HG03280 (cell line): ENCODE results near the gene DOK6.
"Not testable (repeated sequence)": the region's sequence is repeated elsewhere in the genome, so short reads cannot be mapped to it uniquely, and the experiment has no call there.

Source experiments
- ATAC-seq: cut with Tn5 transposase; IDR thresholded peaks from one replicate; pipeline ENCODE4 v1.9.1; 2021; ENCODE audit warnings: mild to moderate bottlenecking, moderate library complexity; ENCODE audit not compliant: unreplicated experiment

DOK6 gene

GRCh38 chr18:69845593-69846506 is 445.2 kb downstream of the DOK6 start:
- ATAC-seq, result no peak

- ATAC-seq, result no peak
Observed at GRCh38 chr18:69853051-69853450, 452.4 kb downstream of the DOK6 start.

- no peak for ATAC-seq
Observed at GRCh38 chr18:69854455-69854854, 453.8 kb downstream of the DOK6 start.

- no peak for ATAC-seq
Observed at GRCh38 chr18:69858897-69859296, 458.2 kb downstream of the DOK6 start.

- peak; percentile 62 for ATAC-seq
Observed at GRCh38 chr18:69864802-69865201, 464.1 kb downstream of the DOK6 start.

GRCh38 chr18:69865776-69866175 is 465.1 kb downstream of the DOK6 start:
- no peak for ATAC-seq

- ATAC-seq, result no peak
Observed at GRCh38 chr18:69866212-69866611, 465.5 kb downstream of the DOK6 start.

GRCh38 chr18:69870736-69871135 is 470.0 kb downstream of the DOK6 start:
- ATAC-seq, result no peak

- no peak for ATAC-seq
Observed at GRCh38 chr18:69871363-69871762, 470.7 kb downstream of the DOK6 start.

GRCh38 chr18:69872661-69873060 is 472.0 kb downstream of the DOK6 start:
- ATAC-seq, result no peak

GRCh38 chr18:69874058-69874457 is 473.4 kb downstream of the DOK6 start:
- ATAC-seq, result no peak

GRCh38 chr18:69876490-69876889 is 475.8 kb downstream of the DOK6 start:
- ATAC-seq, result no peak

- no peak for ATAC-seq
Observed at GRCh38 chr18:69878213-69878933, 477.7 kb downstream of the DOK6 start.

GRCh38 chr18:69879051-69879450 is 478.4 kb downstream of the DOK6 start:
- ATAC-seq, result not testable (repeated sequence)

- no peak for ATAC-seq
Observed at GRCh38 chr18:69880083-69880482, 479.4 kb downstream of the DOK6 start.

- no peak for ATAC-seq
Observed at GRCh38 chr18:69882965-69883668, 482.4 kb downstream of the DOK6 start.

- no peak for ATAC-seq
Observed at GRCh38 chr18:69883781-69884180, 483.1 kb downstream of the DOK6 start.

GRCh38 chr18:69885355-69885754 is 484.7 kb downstream of the DOK6 start:
- no peak for ATAC-seq

- peak; percentile 82 for ATAC-seq
Observed at GRCh38 chr18:69885841-69886531, 485.3 kb downstream of the DOK6 start.

GRCh38 chr18:69887256-69887655 is 486.6 kb downstream of the DOK6 start:
- ATAC-seq, result no peak

GRCh38 chr18:69889009-69889408 is 488.3 kb downstream of the DOK6 start:
- no peak for ATAC-seq
